Adrenal gland (tissue), 5 donors: Measurements from ENCODE around the gene FAS.

Experiments used
- CTCF ChIP-seq, 6 experiments: fragments of 450-650 bp in 4 of 6; fragments of 200-600 bp in 2 of 6; sonication (generic) in 1 of 6; IDR thresholded peaks; 1 replicate in 5 of 6; 2 replicates in 1 of 6; pipeline versions ENCODE4 v1.5.1 to v1.8.0; 2016 to 2021; ENCODE audit warnings: antibody characterized with exemption in 6 of 6, mild to moderate bottlenecking in 2 of 6, moderate library complexity in 1 of 6
- POLR2A ChIP-seq, 2 donors: fragments of 450-650 bp; IDR thresholded peaks; one replicate each; pipeline ENCODE4 v1.6.1; 2017; ENCODE audit warnings: antibody characterized with exemption in 2 of 2, mild to moderate bottlenecking in 2 of 2, moderate library complexity in 1 of 2
- donor health status: DM: no; HTN: no; CAD: no.

DNA sequence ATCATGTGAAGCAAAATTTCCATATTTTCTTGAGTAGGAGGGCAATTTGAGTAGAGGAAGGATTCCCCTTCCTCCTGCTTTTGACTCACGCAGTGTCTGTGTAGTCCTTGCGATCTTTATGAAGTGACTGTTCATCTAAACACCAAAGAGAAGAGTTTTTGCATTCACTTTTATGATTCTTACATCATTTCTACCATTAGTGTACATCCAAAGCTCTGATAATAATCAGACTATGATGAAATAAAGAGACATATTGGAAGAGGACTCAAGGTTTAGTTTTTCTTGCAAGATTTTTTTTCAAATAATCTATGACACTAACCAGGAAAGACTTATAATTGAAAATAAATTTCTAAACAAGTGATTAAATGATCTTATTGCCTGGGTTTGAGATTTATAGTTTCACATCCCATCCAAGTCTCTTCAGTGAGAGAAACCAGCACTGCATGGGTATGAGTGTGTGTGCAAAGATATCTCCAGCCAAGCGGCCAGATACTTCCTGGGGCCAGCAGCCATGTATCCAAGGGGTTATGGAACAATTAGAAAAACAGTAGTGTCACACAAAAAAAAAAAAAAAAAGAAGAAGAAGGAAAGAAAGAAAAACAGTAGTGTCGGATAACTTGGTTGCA lies 36.0 kb upstream of the FAS start:
- TF ChIP-seq CTCF (IDR thresholded peaks at IDR 0.05) (no peak), POLR2A (IDR thresholded peaks at IDR 0.05) (no peak)
